GM12872 (cell line): ENCODE data around the gene GLRB.

Source experiments
- TF ChIP-seq, protein P1 (sequence below): IDR thresholded peaks from 3 replicates; pipeline ENCODE4 v1.5.1; 2011; ENCODE audit warnings: low read depth, mild to moderate bottlenecking, low read length, moderate library complexity; ENCODE audit not compliant: insufficient read depth

The GLRB gene

DNA sequence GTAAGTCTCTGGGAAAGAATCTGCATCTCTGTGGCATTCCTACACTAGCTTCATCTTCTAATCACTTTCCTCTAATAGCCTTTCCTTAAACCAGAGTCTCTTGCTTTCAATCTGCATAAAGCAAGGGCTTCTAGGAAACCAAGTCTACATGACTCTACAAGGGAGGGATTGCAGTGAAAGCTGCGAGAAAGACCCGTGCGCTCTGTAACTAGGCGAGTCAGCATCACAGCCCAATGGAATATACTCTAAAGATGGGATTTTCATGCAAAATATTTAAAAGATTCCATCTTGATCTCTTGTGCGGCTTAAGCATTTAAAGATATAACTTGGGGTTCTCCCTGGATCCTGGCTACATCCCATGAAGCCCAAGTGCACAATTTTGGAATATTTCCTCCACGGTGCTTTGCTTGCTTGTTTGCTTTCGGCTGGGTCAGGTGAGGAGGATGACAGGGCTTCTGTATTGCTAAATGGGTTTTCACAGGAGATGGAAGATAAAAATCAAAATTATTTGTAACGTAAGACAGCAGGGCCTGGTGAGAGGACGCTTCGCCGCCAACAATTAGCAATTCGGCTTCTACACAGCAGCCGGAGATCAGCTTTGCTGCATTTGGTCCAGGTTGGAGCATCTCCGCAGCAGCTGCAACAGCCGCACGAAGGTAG is 143.9 kb downstream of the GLRB start:
- TF ChIP-seq, protein P1, sequence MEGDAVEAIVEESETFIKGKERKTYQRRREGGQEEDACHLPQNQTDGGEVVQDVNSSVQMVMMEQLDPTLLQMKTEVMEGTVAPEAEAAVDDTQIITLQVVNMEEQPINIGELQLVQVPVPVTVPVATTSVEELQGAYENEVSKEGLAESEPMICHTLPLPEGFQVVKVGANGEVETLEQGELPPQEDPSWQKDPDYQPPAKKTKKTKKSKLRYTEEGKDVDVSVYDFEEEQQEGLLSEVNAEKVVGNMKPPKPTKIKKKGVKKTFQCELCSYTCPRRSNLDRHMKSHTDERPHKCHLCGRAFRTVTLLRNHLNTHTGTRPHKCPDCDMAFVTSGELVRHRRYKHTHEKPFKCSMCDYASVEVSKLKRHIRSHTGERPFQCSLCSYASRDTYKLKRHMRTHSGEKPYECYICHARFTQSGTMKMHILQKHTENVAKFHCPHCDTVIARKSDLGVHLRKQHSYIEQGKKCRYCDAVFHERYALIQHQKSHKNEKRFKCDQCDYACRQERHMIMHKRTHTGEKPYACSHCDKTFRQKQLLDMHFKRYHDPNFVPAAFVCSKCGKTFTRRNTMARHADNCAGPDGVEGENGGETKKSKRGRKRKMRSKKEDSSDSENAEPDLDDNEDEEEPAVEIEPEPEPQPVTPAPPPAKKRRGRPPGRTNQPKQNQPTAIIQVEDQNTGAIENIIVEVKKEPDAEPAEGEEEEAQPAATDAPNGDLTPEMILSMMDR, result no peak

- TF ChIP-seq, protein P1, result no peak
Observed at GRCh38 chr4:157220371-157220881, 144.5 kb downstream of the GLRB start, which contains the start of gene GRIA2. TSS of gene GRIA2 (plus strand) at chr4:157220728. CDS start at chr4:157221043, 315 bp downstream.

DNA sequence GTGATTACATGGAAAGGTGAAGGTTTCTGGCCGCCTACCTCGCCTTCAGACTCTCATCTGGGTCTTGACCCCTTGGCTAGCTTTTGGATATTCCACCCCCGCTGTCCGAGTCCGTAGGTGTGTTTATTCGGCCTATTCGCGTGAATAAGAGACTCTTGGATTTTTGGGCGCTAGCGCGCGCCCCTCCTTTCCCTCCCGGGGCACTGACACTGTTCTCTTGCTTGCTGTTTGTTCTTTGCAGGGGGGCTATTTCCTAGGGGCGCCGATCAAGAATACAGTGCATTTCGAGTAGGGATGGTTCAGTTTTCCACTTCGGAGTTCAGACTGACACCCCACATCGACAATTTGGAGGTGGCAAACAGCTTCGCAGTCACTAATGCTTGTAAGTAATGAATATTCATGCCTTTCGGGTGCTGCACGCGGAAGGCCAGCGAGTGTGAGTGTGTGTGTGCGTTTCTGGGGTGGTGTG is 145.5 kb downstream of the GLRB start:
- TF ChIP-seq, protein P1, result no peak
